PC-3 (cell line): ENCODE results near the gene DBH. TPM values are rescaled to one million over a fixed set of nuclear protein-coding genes. Genes with fewer than 3 reads are reported as not detected.

Experiments used
- ATAC-seq: fragments of 200-7000 bp; cut with Tn5 transposase; 2 replicates; pipeline ENCODE4 v1.9.1; 2020; ENCODE audit warnings: mild to moderate bottlenecking, moderate library complexity
- BruUV-seq: library from RNA; stranded (reverse); fragments of 400-500 nt; replicated peaks from 2 replicates; lab custom pipeline; 2021; lab: Mats Ljungman, UMichigan
- CTCF ChIA-PET: fragments of 300-600 bp; sonication (Branson Sonifier 250); formaldehyde crosslinking; loops from one replicate; lab custom pipeline; 2022; ENCODE audit warnings: antibody characterized with exemption; lab: Charles Lee
- POLR2A ChIA-PET: fragments of 300-600 bp; sonication (Branson Sonifier 250); formaldehyde crosslinking; loops from one replicate; lab custom pipeline; 2022; ENCODE audit warnings: antibody characterized with exemption; ENCODE audit not compliant: unreplicated experiment; lab: Charles Lee
- DNase-seq: peaks from one replicate; pipeline ENCODE4 v3.0.0-alpha.2; 2015
- H2AFZ ChIP-seq: fragments of 300-600 bp; sonication (generic); 2 replicates; pipeline ENCODE4 v1.6.0; 2016; ENCODE audit warnings: antibody characterized with exemption, low read length
- H3F3A ChIP-seq: fragments of 300-600 bp; sonication (generic); one replicate; pipeline ENCODE4 v1.6.0; 2017; ENCODE audit warnings: antibody characterized with exemption, low read length, control low read depth, mild to moderate bottlenecking; ENCODE audit not compliant: unreplicated experiment
- H3K27ac ChIP-seq: fragments of 300-600 bp; sonication (generic); 2 replicates; pipeline ENCODE4 v1.5.1; 2016; ENCODE audit warnings: mild to moderate bottlenecking, low read length
- H3K27me3 ChIP-seq: fragments of 300-600 bp; sonication (generic); 2 replicates; pipeline ENCODE4 v1.6.1; 2016; ENCODE audit warnings: low read length, mixed read lengths
- H3K36me3 ChIP-seq: fragments of 300-600 bp; sonication (generic); 2 replicates; pipeline ENCODE4 v1.6.1; 2016; ENCODE audit warnings: low read depth, mixed run types, low read length, mixed read lengths
- H3K4me1 ChIP-seq: fragments of 300-600 bp; sonication (generic); 2 replicates; pipeline ENCODE4 v1.5.1; 2016; ENCODE audit warnings: low read length; ENCODE audit not compliant: insufficient read depth
- H3K4me2 ChIP-seq: fragments of 300-600 bp; sonication (generic); 2 replicates; pipeline ENCODE4 v1.6.0; 2016; ENCODE audit warnings: low read length
- H3K4me3 ChIP-seq: fragments of 300-600 bp; sonication (generic); 2 replicates; pipeline ENCODE4 v1.5.1; 2016; ENCODE audit warnings: mild to moderate bottlenecking, low read length, mixed read lengths
- H3K79me2 ChIP-seq: fragments of 300-600 bp; sonication (generic); 2 replicates; pipeline ENCODE4 v1.6.1; 2017; ENCODE audit warnings: low read length, mixed read lengths
- H3K9ac ChIP-seq: fragments of 300-600 bp; sonication (generic); 2 replicates; pipeline ENCODE4 v1.6.0; 2016; ENCODE audit warnings: mild to moderate bottlenecking, low read length
- H3K9me2 ChIP-seq: fragments of 300-600 bp; sonication (generic); replicated peaks from 2 replicates; pipeline ENCODE4 v1.6.1; 2016; ENCODE audit warnings: mixed run types, low read length, mixed read lengths
- H3K9me3 ChIP-seq: fragments of 300-600 bp; sonication (generic); 2 replicates; pipeline ENCODE4 v1.6.1; 2016; ENCODE audit warnings: low read length, mixed read lengths
- H4K20me1 ChIP-seq: fragments of 300-600 bp; sonication (generic); 2 replicates; pipeline ENCODE4 v1.6.1; 2016; ENCODE audit warnings: low read length, mixed read lengths
- CTCF ChIP-seq: fragments of 300-600 bp; sonication (generic); conservative IDR thresholded peaks from 2 replicates; pipeline ENCODE4 v1.5.1; 2017; ENCODE audit warnings: antibody characterized with exemption, low read depth, mild to moderate bottlenecking, low read length
- EZH2 ChIP-seq: fragments of 300-600 bp; sonication (generic); IDR thresholded peaks from one replicate; pipeline ENCODE4 v1.6.1; 2017; ENCODE audit warnings: antibody characterized with exemption, mild to moderate bottlenecking, low read length; ENCODE audit not compliant: unreplicated experiment
- EZH2phosphoT487 ChIP-seq: fragments of 300-600 bp; sonication (generic); IDR thresholded peaks from 2 replicates; pipeline ENCODE4 v1.6.1; 2018; ENCODE audit warnings: mild to moderate bottlenecking, antibody characterized with exemption, low read length, borderline replicate concordance
- intact Hi-C: fragments of 100-400 bp; cut with micrococcal nuclease; formaldehyde crosslinking; loops from 2 replicates; pipeline ENCODE4 v1.9.0; 2023
- total RNA-seq: library from RNA; depleted of rRNA; stranded (reverse); fragments of >200 nt; gene quantifications from 2 replicates; pipeline ENCODE4 v1.2.3, GENCODE V29; 2014

The DBH gene
- total RNA-seq, 1 experiment from 2014 or later, result not detected

- no peaks in the 10 kb centered on the region for H3K27me3 ChIP-seq
- ChIA-PET POLR2A (no interaction called here), CTCF (no interaction called here)
- no peak overlapping the region for H3K9ac ChIP-seq
- H3F3A ChIP-seq, result no peaks in the 10 kb centered on the region
- H3K9me2 ChIP-seq, result no peaks in the 10 kb centered on the region
- ATAC-seq (no peak), DNase-seq (no peak)
- no peak overlapping the region for H3K4me3 ChIP-seq
- H3K27ac ChIP-seq, result no peak overlapping the region
- peaks cover 23% of the 10 kb centered on the region for H3K4me1 ChIP-seq
- no TSS peak for BruUV-seq
- H3K9me3 ChIP-seq, result no peaks in the 10 kb centered on the region
- H3K36me3 ChIP-seq, result no peaks in the 10 kb centered on the region
- H4K20me1 ChIP-seq, result no peaks in the 10 kb centered on the region
- H3K4me2 ChIP-seq, result no peak overlapping the region
- TF ChIP-seq EZH2 (no peak), EZH2phosphoT487 (no peak), CTCF (no peak)
- intact Hi-C loops, result no loop called here
- no peaks in the 10 kb centered on the region for H3K79me2 ChIP-seq
- no peak overlapping the region for H2AFZ ChIP-seq
Measured at GRCh38 chr9:133686642-133687575, 50.7 kb downstream of the DBH start.

GRCh38 chr9:133687856-133688761 is 51.9 kb downstream of the DBH start:
- ATAC-seq (no peak), DNase-seq (no peak)
- H3K9me3 ChIP-seq, result no peaks in the 10 kb centered on the region
- no peaks in the 10 kb centered on the region for H3K79me2 ChIP-seq
- no peak overlapping the region for H3K27ac ChIP-seq
- H2AFZ ChIP-seq, result no peak overlapping the region
- H3K4me2 ChIP-seq, result no peak overlapping the region
- no TSS peak for BruUV-seq
- H3K4me1 ChIP-seq, result peaks cover 28% of the 10 kb centered on the region
- H3K9ac ChIP-seq, result no peak overlapping the region
- H3K4me3 ChIP-seq, result no peak overlapping the region
- H4K20me1 ChIP-seq, result no peaks in the 10 kb centered on the region
- H3K36me3 ChIP-seq, result no peaks in the 10 kb centered on the region
- H3K27me3 ChIP-seq, result no peaks in the 10 kb centered on the region
- TF ChIP-seq CTCF (no peak), EZH2phosphoT487 (no peak), EZH2 (no peak)
- ChIA-PET POLR2A (no interaction called here), CTCF (interaction anchor here (0.6 kb wide), 1 partner anchor 94 kb away, joined by 4 read pairs; no protein-coding TSS in a partner anchor)
- H3F3A ChIP-seq, result no peaks in the 10 kb centered on the region
- H3K9me2 ChIP-seq, result no peaks in the 10 kb centered on the region
- intact Hi-C loops, result no loop called here
